Skin of body (tissue), 2 donors: ENCODE measurements around the gene PCDHGA1. TPM values are rescaled to one million over a fixed set of nuclear protein-coding genes. Genes with fewer than 3 reads are reported as not detected.

Source experiments
- DNase-seq: peaks from one replicate; lab custom pipeline; 2025; lab: John Stamatoyannopoulos, UW
- total RNA-seq: library from RNA; depleted of rRNA; stranded (reverse); fragments of >200 nt; gene quantifications from one replicate; pipeline ENCODE4 v1.2.3, GENCODE V29; 2014

Gene PCDHGA1
- total RNA-seq, 1 donor from 2014 or later, result 0.39 TPM

DNA sequence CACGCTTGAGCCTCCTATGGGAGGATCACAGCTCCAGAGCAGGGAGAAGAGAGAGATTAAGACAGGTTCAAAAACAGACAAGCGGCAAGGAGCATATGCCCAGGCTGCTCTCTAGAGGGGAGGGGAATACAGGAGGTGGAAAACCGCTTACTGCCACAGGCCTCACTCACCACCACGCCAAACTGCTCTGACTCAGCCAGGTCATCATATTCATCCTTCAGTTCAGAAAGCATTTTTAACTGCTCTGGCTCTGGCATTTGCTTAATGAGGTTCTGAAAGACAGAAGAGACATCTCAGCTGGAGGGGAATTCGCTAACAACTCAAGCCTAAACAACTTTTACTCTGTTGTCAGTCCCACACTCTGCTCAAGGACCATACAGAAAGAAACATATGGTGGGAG lies 198.7 kb downstream of the PCDHGA1 start:
- DNase-seq, result no peak

DNA sequence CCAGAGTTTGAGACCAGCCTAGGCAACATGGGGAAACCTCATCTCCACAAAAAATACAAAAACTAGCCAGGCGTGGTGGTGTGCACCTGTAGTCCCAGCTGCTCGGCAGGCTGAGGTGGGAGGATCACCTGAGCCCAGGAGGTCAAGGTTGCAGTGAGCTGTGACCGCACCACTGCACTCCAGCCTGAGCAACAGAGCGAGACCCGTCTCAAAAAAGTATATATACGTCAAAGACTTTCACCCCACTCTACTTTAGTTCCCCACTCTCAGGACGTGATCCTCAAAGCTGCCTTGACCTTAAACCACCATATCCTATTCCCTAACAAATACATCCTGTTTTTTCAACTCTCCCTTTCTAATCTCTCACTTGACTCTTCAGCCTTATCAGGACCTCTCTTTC lies 199.6 kb downstream of the PCDHGA1 start:
- DNase-seq, result no peak

DNA sequence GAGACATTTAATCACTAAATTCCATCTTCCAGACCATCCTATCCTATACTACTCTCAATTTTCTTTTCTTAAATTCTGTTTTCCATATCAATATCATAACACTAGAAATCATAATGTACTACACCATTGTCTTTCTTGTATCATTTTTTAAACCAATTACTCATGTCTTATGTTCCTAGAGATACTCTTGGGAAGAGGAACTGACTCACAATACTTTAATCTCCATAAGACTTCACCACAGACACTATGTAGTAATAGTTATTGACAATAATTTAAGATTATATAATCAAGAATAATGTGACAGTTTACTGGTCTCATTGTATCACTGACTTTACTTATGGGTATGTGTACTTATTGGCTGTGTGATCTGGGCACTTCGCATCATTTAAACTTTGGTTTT lies 202.4 kb downstream of the PCDHGA1 start:
- DNase-seq, result no peak

DNA sequence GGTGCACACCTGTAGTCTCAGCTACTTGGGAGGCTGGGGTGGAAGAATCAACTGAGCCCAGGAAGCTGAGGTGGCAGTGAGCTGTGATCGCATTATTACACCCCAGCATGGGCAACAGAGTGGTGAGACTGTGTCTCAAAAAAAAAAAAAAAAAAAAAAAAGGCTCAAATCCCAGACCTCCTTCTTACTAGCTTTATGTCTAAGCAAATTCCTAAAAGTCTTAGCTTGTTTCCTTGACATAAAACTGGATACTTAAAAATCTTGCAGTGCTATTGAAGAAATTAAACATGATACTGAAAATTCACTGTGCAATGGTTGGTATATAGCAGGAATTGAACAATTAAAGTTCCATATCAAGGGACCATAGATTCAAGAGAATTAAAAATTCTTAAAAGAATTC lies 203.6 kb downstream of the PCDHGA1 start:
- no peak for DNase-seq

DNA sequence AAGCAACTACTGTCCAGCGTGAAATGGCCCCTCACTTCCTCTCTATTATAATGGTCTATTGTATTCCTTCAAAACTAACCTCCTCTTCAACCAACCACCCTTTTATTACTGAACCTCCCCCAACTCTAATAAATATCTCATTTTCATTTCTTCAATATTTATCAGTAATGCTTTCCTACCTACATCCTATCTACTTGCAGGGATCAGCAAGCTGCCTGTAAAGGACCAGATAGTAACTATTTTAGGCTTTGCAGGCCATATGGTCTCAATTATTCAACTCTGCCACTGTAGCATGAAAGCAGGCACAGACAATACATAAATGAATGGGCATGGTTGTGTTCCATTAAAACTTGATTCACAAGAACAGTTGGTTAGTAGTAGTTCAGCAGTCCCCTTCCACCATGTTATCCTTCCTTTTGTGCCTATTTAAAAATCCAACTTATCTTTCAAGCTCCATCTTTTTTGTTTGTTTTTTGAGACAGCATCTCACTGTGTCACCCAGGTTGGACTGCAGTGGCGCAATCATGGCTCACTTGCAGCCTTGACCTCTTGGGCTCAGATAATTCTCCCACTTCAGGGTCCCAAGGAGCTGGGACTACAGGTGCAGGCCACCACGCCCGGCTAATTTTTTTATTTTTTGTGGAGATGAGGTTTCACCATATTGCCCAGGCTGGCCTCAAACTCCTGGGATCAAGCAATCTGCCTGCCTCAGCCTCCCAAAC lies 204.3 kb downstream of the PCDHGA1 start:
- DNase-seq, result no peak

DNA sequence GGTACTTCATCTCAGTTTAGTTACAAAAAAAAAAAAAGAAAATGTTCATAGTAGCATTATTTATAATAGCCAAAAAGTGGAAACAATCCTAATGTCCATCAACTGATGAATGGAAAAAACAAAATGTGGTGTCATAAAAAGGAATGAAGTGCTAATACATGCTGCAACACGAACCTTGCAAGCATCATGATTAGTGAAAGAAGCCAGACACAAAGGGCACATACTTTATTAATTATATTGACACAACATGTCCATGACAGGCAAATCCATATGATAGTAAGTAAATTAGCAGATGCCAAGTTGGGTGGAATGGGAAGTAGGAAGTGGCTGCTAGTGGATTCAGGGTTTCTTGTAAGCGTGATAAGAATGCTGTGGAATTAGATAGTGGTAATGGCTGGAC lies 212.7 kb downstream of the PCDHGA1 start:
- DNase-seq, result no peak

DNA sequence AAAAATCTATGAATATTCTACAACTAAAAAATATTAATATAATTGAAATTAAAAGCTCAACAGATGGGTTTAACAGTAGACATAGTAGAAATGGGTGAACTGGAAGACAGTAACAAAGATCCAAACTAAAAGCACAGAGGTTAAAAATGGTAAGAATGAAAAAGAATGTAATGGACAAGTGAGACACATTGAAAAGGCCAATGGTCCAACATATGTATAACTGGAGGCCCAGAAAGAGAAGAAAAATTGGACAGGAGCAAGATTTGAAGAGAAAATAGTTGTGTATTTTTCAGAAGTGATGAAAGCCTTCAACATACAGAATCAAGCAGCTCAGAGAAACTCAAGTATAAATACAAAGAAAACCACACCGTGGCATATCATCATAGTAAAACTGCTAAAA lies 217.2 kb downstream of the PCDHGA1 start:
- no peak for DNase-seq

DNA sequence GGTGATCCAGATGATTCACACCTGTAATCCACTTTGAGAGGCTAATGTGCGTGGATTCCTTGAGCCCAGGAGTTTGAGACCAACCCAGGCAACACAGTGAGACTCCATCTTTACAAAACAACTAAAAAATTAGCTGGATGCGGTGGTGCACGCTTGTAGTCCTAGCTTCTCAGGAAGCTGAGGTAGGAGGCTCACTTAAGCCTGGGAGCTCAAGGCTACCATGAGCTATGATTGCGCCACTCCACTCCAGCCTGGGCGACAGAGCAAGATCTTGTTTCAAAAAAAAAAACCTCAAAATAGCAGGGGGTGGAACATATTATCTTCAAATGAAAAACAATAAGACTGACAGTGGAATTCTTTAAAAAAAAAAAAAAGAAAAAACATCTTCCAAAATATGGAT lies 217.6 kb downstream of the PCDHGA1 start:
- no peak for DNase-seq

DNA sequence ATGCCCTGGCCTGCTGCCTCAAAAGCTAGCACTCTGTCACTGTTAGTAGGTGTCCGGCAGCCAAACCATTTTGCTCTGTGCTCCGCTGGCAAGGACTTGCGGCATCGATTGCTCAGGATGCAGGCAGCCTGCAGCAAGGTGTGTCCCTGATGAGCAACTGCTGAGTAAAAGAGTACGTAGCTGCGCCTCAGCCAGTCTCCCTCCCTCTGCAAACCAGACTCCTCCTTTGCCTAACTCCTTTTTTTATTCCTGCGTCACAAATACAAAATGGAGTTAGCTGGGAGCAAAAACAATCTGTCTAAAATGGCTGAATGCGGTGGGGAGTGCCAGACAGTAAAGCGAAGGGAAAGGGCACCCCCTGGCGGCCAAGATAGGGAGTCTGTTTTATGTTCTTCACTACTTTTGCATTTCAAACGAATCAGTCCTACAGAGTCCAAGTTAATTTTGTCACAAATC lies 227.4 kb downstream of the PCDHGA1 start:
- peak; percentile 97 for DNase-seq

DNA sequence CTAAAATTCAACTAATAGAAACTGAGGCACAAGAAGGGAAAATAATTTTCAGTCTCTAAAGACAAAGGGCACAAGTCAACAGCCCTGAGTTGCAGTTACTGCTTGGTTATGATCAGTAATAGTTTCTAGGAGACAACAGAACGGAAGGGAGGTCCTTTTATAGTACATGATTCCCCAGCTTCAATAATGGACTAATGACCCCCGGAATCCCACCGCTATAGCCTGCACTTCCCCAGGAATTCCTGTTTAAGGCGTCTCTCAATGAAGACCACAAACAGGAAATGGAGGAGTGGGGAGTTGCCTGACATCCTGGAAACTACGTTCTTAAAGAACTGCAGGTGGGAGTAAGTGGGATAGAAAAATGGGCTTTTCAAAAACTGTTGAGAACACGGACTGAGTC lies 227.8 kb downstream of the PCDHGA1 start:
- peak; percentile 55 for DNase-seq

DNA sequence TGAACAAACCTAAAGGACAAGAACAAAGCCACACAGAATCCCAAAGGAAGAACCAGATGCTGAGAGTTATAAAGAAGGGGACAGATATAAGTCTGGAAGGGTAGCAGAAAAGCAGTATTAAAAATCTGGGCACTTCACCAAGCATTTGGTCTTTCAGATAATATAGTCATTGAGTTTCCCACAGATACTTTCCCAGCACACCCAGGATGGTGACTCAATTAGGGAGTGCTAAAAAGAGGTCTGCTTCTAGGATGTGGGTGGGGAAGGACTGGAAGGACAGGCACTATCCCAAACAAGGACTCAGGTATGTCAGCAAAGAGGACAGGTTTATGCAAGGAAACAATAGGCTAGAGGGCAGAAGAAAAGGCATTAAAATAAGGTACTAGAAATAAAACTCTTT lies 229.1 kb downstream of the PCDHGA1 start:
- no peak for DNase-seq

DNA sequence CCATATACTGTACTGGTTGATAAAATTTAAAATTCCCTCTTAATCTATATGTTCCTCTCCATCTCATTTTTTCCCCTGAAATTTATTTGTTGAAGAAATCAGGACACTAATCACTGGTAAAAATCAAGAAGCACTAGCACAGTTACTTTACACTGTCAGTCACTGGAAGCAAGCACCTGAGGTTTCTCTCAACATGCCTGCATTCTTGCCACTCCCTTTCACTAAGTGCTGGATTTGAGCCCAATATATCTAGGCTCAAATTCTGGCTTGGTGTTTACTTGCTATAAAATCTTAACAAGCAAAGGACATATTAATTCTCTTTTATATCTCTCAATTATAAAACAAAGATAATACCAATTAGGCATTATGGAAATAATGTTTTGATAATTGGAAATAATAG lies 229.8 kb downstream of the PCDHGA1 start:
- DNase-seq, result peak; percentile 50

DNA sequence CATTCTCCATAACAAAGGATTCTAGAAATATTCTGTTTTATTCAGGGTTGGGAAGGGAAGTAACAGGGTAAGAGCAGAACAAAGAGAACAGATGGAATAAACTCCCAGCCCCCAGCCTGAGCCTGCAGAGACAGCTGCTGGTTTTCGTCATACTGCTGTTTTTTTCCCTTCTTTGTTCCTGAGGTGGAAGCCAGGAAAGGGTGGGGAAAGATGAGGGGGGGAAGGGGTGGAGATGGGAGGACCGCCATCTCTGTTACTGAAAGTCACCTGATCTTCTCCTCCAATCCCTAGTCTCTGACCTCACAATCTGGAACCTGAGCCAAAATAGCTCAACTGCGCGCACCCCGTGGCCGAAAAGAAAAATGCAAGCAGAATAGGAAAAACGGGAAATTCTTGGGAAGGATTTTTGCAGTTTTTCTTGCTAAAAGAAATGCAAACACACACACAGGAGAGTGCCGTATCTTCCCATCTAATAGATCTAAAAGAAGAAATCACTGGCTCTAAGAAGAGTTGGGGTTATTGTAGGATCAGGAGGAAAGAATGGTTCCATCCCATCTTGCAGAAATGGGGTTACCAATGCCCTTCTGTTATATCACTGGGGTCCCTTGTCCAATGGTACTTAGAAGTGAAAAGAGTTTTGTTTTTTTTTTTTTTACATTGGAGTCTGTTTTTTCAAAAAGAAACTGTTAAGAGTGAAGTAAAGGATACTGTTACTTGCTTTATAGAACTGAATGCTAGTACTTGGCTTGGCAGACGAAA lies 230.6 kb downstream of the PCDHGA1 start:
- peak; percentile 99 for DNase-seq

Other genes with a start within 250 kb of the PCDHGA1 start
- 3.1 TPM for gene PCDHB2, start 235.9 kb upstream of the PCDHGA1 start, total RNA-seq
- gene PCDHB3, start 230.0 kb upstream of the PCDHGA1 start, total RNA-seq, result 2.7 TPM
- 1.6 TPM for gene PCDHB4, start 208.7 kb upstream of the PCDHGA1 start, total RNA-seq
- 2.7 TPM for gene PCDHB5, start 195.3 kb upstream of the PCDHGA1 start, total RNA-seq
- 0.39 TPM for gene PCDHB6, start 180.5 kb upstream of the PCDHGA1 start, total RNA-seq
- gene PCDHB7, start 157.9 kb upstream of the PCDHGA1 start, total RNA-seq, result 1.1 TPM
- 0.49 TPM for gene PCDHB8, start 152.7 kb upstream of the PCDHGA1 start, total RNA-seq
- gene PCDHB16, start 148.1 kb upstream of the PCDHGA1 start, total RNA-seq, result 2.5 TPM
- 0.89 TPM for gene PCDHB9, start 143.4 kb upstream of the PCDHGA1 start, total RNA-seq
- 1.8 TPM for gene PCDHB10, start 138.2 kb upstream of the PCDHGA1 start, total RNA-seq
- gene PCDHB11, start 130.9 kb upstream of the PCDHGA1 start, total RNA-seq, result 3.5 TPM
- gene PCDHB12, start 121.8 kb upstream of the PCDHGA1 start, total RNA-seq, result 2.2 TPM
- 2.9 TPM for gene PCDHB13, start 116.6 kb upstream of the PCDHGA1 start, total RNA-seq
- 3.8 TPM for gene PCDHB14, start 107.2 kb upstream of the PCDHGA1 start, total RNA-seq
- 3.6 TPM for gene PCDHB15, start 85.1 kb upstream of the PCDHGA1 start, total RNA-seq
- gene SLC25A2, start 26.5 kb upstream of the PCDHGA1 start, total RNA-seq, result 1.4 TPM
- gene TAF7, start 9.7 kb upstream of the PCDHGA1 start, total RNA-seq, result 88.8 TPM
- gene PCDHGA2, start 8.2 kb downstream of the PCDHGA1 start, total RNA-seq, result 3.6 TPM
- 1.6 TPM for gene PCDHGA3, start 13.3 kb downstream of the PCDHGA1 start, total RNA-seq
- 2.6 TPM for gene PCDHGB1, start 19.6 kb downstream of the PCDHGA1 start, total RNA-seq
- gene PCDHGA4, start 24.5 kb downstream of the PCDHGA1 start, total RNA-seq, result 2.9 TPM
- gene PCDHGB2, start 29.5 kb downstream of the PCDHGA1 start, total RNA-seq, result 3.3 TPM
- 3.6 TPM for gene PCDHGA5, start 33.6 kb downstream of the PCDHGA1 start, total RNA-seq
- 4.3 TPM for gene PCDHGB3, start 39.7 kb downstream of the PCDHGA1 start, total RNA-seq
- gene PCDHGA6, start 43.4 kb downstream of the PCDHGA1 start, total RNA-seq, result 3.6 TPM
- gene PCDHGA7, start 52.2 kb downstream of the PCDHGA1 start, total RNA-seq, result 3.5 TPM
- gene PCDHGB4, start 57.2 kb downstream of the PCDHGA1 start, total RNA-seq, result 6.1 TPM
- 3.3 TPM for gene PCDHGA8, start 62.1 kb downstream of the PCDHGA1 start, total RNA-seq
- 8.0 TPM for gene PCDHGB5, start 67.4 kb downstream of the PCDHGA1 start, total RNA-seq
- 4.2 TPM for gene PCDHGA9, start 72.3 kb downstream of the PCDHGA1 start, total RNA-seq
- gene PCDHGB6, start 77.5 kb downstream of the PCDHGA1 start, total RNA-seq, result 5.6 TPM
- 4.9 TPM for gene PCDHGA10, start 82.5 kb downstream of the PCDHGA1 start, total RNA-seq
- 7.6 TPM for gene PCDHGB7, start 87.2 kb downstream of the PCDHGA1 start, total RNA-seq
- gene PCDHGA11, start 90.5 kb downstream of the PCDHGA1 start, total RNA-seq, result 6.1 TPM
- gene PCDHGA12, start 100.0 kb downstream of the PCDHGA1 start, total RNA-seq, result 3.9 TPM
- gene PCDHGC3, start 145.5 kb downstream of the PCDHGA1 start, total RNA-seq, result 36.7 TPM
- 5.3 TPM for gene PCDHGC4, start 154.5 kb downstream of the PCDHGA1 start, total RNA-seq
- gene PCDHGC5, start 158.6 kb downstream of the PCDHGA1 start, total RNA-seq, result 2.9 TPM